Measurements from ENCODE around the gene KCNG1. TPM values are rescaled to one million over a fixed set of nuclear protein-coding genes. Genes with fewer than 3 reads are reported as not detected.

KCNG1 gene
- polyA plus RNA-seq (2013, experiment 1 of 2), result 8.5 TPM
- polyA plus RNA-seq (2013, experiment 2 of 2), result 8.4 TPM

- Histone ChIP-seq H3K9me3 (replicated peaks in 1 of 2; ENCODE audit: control insufficient read depth in 2 of 2, insufficient read depth in 1 of 2, low read depth in 1 of 2, low read length in 2 of 2) (no peaks in the 10 kb centered on the region), H2AFZ (ENCODE audit: low read length) (peak within 1 kb of the TSS; percentile 98)
- no CpG with 5 or more reads among the region's 108 CpGs for WGBS, 2 donors (ENCODE audit: extremely low coverage in 2 of 2, insufficient read length in 2 of 2, insufficient replicate concordance in 1 of 2)
Observed at GRCh38 chr20:51022803-51023616, at the start of gene KCNG1. KCNG1 (minus strand) TSS chr20:51023107; CDS start chr20:51010338, 12,769 bp downstream.

GRCh38 chr20:51070621-51071020, 47.7 kb upstream of the KCNG1 start:
- no peak overlapping the region for H4K8ac ChIP-seq (ENCODE audit: low read depth, low read length)
- H2BK120ac ChIP-seq (ENCODE audit: low read depth, low read length), result no peak overlapping the region
- no peak overlapping the region for H4K91ac ChIP-seq (ENCODE audit: low read depth, low read length, poor library complexity)
- WGBS, 2 donors (ENCODE audit: extremely low coverage in 2 of 2, insufficient read length in 2 of 2, insufficient replicate concordance in 1 of 2), result no CpG with 5 or more reads among the region's 4 CpGs
- no peak overlapping the region for H3K23ac ChIP-seq (ENCODE audit: low read depth, low read length, poor library complexity)
- H2BK12ac ChIP-seq (ENCODE audit: low read length), result no peak overlapping the region
- H2AK5ac ChIP-seq (ENCODE audit: low read depth, low read length), result no peak overlapping the region
- no peak overlapping the region for H3K4me3 ChIP-seq (ENCODE audit: low read length in 2 of 2)
- H3K27me3 ChIP-seq (ENCODE audit: control insufficient read depth in 3 of 3, insufficient read depth in 3 of 3, low read depth in 1 of 3, low read length in 3 of 3), result no peaks in the 10 kb centered on the region
- no peak overlapping the region for H3K18ac ChIP-seq (ENCODE audit: low read length)
- peaks cover 1 to 14% of the 10 kb centered on the region in 2 donors for H3K4me1 ChIP-seq (ENCODE audit: control insufficient read depth in 2 of 2, insufficient read depth in 1 of 2, low read depth in 1 of 2, low read length in 2 of 2)
- no peak overlapping the region for H2BK5ac ChIP-seq (ENCODE audit: low read length)
- peak overlapping the region; percentile 5 for H2AFZ ChIP-seq (ENCODE audit: low read length)
- no peaks in the 10 kb centered on the region for H3K36me3 ChIP-seq (replicated peaks in 1 of 2; ENCODE audit: control insufficient read depth in 2 of 2, insufficient read depth in 2 of 2, low read length in 2 of 2)
- H3K9me3 ChIP-seq (replicated peaks in 1 of 2; ENCODE audit: control insufficient read depth in 2 of 2, insufficient read depth in 1 of 2, low read depth in 1 of 2, low read length in 2 of 2), result no peaks in the 10 kb centered on the region
- no peak overlapping the region for H3K4ac ChIP-seq (ENCODE audit: low read length)
- no peak overlapping the region for H3K4me2 ChIP-seq (ENCODE audit: insufficient read depth, low read length, poor library complexity, severe bottlenecking)
- no peak for DNase-seq (ENCODE audit: low spot score)
- no peak overlapping the region for H3K27ac ChIP-seq (replicated peaks; ENCODE audit: low read length)
- no peak overlapping the region for H3K9ac ChIP-seq (ENCODE audit: low read depth, low read length, poor library complexity)
- no peak overlapping the region for H3K14ac ChIP-seq (ENCODE audit: low read length)
- H2BK15ac ChIP-seq (ENCODE audit: low read length), result no peak overlapping the region
- no peaks in the 10 kb centered on the region for H3K79me1 ChIP-seq (ENCODE audit: low read depth, low read length)

More at GRCh38 chr20:51022803-51023616, at the start of gene KCNG1:
- Histone ChIP-seq H3K23ac (ENCODE audit: low read depth, low read length, poor library complexity) (peak within 1 kb of the TSS; percentile 94), H4K91ac (ENCODE audit: low read depth, low read length, poor library complexity) (no peak within 1 kb of the TSS), H2AK5ac (ENCODE audit: low read depth, low read length) (peak within 1 kb of the TSS; percentile 96), H3K36me3 (replicated peaks in 1 of 2; ENCODE audit: control insufficient read depth in 2 of 2, insufficient read depth in 2 of 2, low read length in 2 of 2) (no peaks in the 10 kb centered on the region), H3K4me1 (ENCODE audit: control insufficient read depth in 2 of 2, insufficient read depth in 1 of 2, low read depth in 1 of 2, low read length in 2 of 2) (peaks cover 5 to 25% of the 10 kb centered on the region in 2 donors), H3K14ac (ENCODE audit: low read length) (peak within 1 kb of the TSS; percentile 44), H3K27me3 (ENCODE audit: control insufficient read depth in 3 of 3, insufficient read depth in 3 of 3, low read depth in 1 of 3, low read length in 3 of 3) (peaks cover 9 to 46% (median 32%) of the 10 kb centered on the region in 3 experiments), H3K27ac (replicated peaks; ENCODE audit: low read length) (no peak within 1 kb of the TSS), H2BK120ac (ENCODE audit: low read depth, low read length) (peak within 1 kb of the TSS; percentile 65), H3K9ac (ENCODE audit: low read depth, low read length, poor library complexity) (peak within 1 kb of the TSS; percentile 90), H3K4me2 (ENCODE audit: insufficient read depth, low read length, poor library complexity, severe bottlenecking) (peak within 1 kb of the TSS; percentile 82), H3K18ac (ENCODE audit: low read length) (peak within 1 kb of the TSS; percentile 94), H3K4ac (ENCODE audit: low read length) (peak within 1 kb of the TSS; percentile 56), H3K4me3 (ENCODE audit: low read length in 2 of 2) (peak within 1 kb of the TSS; percentile 50 to 82), H2BK15ac (ENCODE audit: low read length) (peak within 1 kb of the TSS; percentile 95), H4K8ac (ENCODE audit: low read depth, low read length) (no peak within 1 kb of the TSS), H3K79me1 (ENCODE audit: low read depth, low read length) (no peaks in the 10 kb centered on the region), H2BK12ac (ENCODE audit: low read length) (peak within 1 kb of the TSS; percentile 66), H2BK5ac (ENCODE audit: low read length) (peak within 1 kb of the TSS; percentile 56)
- DNase-seq (ENCODE audit: low spot score), result peak; percentile 78

- peaks cover 1 to 6% of the 10 kb centered on the region in 2 donors for H3K4me1 ChIP-seq (ENCODE audit: control insufficient read depth in 2 of 2, insufficient read depth in 1 of 2, low read depth in 1 of 2, low read length in 2 of 2)
- no peak overlapping the region for H3K4ac ChIP-seq (ENCODE audit: low read length)
- no peak overlapping the region for H3K4me3 ChIP-seq (ENCODE audit: low read length in 2 of 2)
- H3K27ac ChIP-seq (replicated peaks; ENCODE audit: low read length), result no peak overlapping the region
- H4K91ac ChIP-seq (ENCODE audit: low read depth, low read length, poor library complexity), result no peak overlapping the region
- no peak overlapping the region for H3K18ac ChIP-seq (ENCODE audit: low read length)
- H2AFZ ChIP-seq (ENCODE audit: low read length), result peak overlapping the region; percentile 66
- no peak overlapping the region for H3K4me2 ChIP-seq (ENCODE audit: insufficient read depth, low read length, poor library complexity, severe bottlenecking)
- H3K9ac ChIP-seq (ENCODE audit: low read depth, low read length, poor library complexity), result no peak overlapping the region
- no peaks in the 10 kb centered on the region for H3K36me3 ChIP-seq (replicated peaks in 1 of 2; ENCODE audit: control insufficient read depth in 2 of 2, insufficient read depth in 2 of 2, low read length in 2 of 2)
- H3K27me3 ChIP-seq (ENCODE audit: control insufficient read depth in 3 of 3, insufficient read depth in 3 of 3, low read depth in 1 of 3, low read length in 3 of 3), result no peaks in the 10 kb centered on the region
- WGBS, 2 donors (ENCODE audit: extremely low coverage in 2 of 2, insufficient read length in 2 of 2, insufficient replicate concordance in 1 of 2), result no CpG with 5 or more reads among the region's 5 CpGs
- H2BK120ac ChIP-seq (ENCODE audit: low read depth, low read length), result no peak overlapping the region
- no peak overlapping the region for H2BK15ac ChIP-seq (ENCODE audit: low read length)
- H3K23ac ChIP-seq (ENCODE audit: low read depth, low read length, poor library complexity), result no peak overlapping the region
- H3K79me1 ChIP-seq (ENCODE audit: low read depth, low read length), result no peaks in the 10 kb centered on the region
- no peak overlapping the region for H2BK12ac ChIP-seq (ENCODE audit: low read length)
- no peak for DNase-seq (ENCODE audit: low spot score)
- no peak overlapping the region for H3K14ac ChIP-seq (ENCODE audit: low read length)
- H3K9me3 ChIP-seq (replicated peaks in 1 of 2; ENCODE audit: control insufficient read depth in 2 of 2, insufficient read depth in 1 of 2, low read depth in 1 of 2, low read length in 2 of 2), result no peaks in the 10 kb centered on the region
- H4K8ac ChIP-seq (ENCODE audit: low read depth, low read length), result no peak overlapping the region
- H2AK5ac ChIP-seq (ENCODE audit: low read depth, low read length), result no peak overlapping the region
- no peak overlapping the region for H2BK5ac ChIP-seq (ENCODE audit: low read length)
Observed at GRCh38 chr20:51067792-51068191, 44.9 kb upstream of the KCNG1 start.

- no peaks in the 10 kb centered on the region for H3K9me3 ChIP-seq (replicated peaks in 1 of 2; ENCODE audit: control insufficient read depth in 2 of 2, insufficient read depth in 1 of 2, low read depth in 1 of 2, low read length in 2 of 2)
- no peak overlapping the region for H3K27ac ChIP-seq (replicated peaks; ENCODE audit: low read length)
- DNase-seq (ENCODE audit: low spot score), result no peak
- H4K91ac ChIP-seq (ENCODE audit: low read depth, low read length, poor library complexity), result no peak overlapping the region
- no peak overlapping the region for H3K9ac ChIP-seq (ENCODE audit: low read depth, low read length, poor library complexity)
- H2BK12ac ChIP-seq (ENCODE audit: low read length), result no peak overlapping the region
- no peaks in the 10 kb centered on the region for H3K36me3 ChIP-seq (replicated peaks in 1 of 2; ENCODE audit: control insufficient read depth in 2 of 2, insufficient read depth in 2 of 2, low read length in 2 of 2)
- H2BK5ac ChIP-seq (ENCODE audit: low read length), result no peak overlapping the region
- no peak overlapping the region for H2BK120ac ChIP-seq (ENCODE audit: low read depth, low read length)
- no peak overlapping the region for H3K4ac ChIP-seq (ENCODE audit: low read length)
- no peak overlapping the region for H3K4me2 ChIP-seq (ENCODE audit: insufficient read depth, low read length, poor library complexity, severe bottlenecking)
- no peak overlapping the region for H3K4me3 ChIP-seq (ENCODE audit: low read length in 2 of 2)
- no peaks in the 10 kb centered on the region for H3K27me3 ChIP-seq (ENCODE audit: control insufficient read depth in 3 of 3, insufficient read depth in 3 of 3, low read depth in 1 of 3, low read length in 3 of 3)
- no CpG with 5 or more reads among the region's 4 CpGs for WGBS, 2 donors (ENCODE audit: extremely low coverage in 2 of 2, insufficient read length in 2 of 2, insufficient replicate concordance in 1 of 2)
- no peaks in the 10 kb centered on the region for H3K79me1 ChIP-seq (ENCODE audit: low read depth, low read length)
- peaks cover 1 to 6% of the 10 kb centered on the region in 2 donors for H3K4me1 ChIP-seq (ENCODE audit: control insufficient read depth in 2 of 2, insufficient read depth in 1 of 2, low read depth in 1 of 2, low read length in 2 of 2)
- no peak overlapping the region for H4K8ac ChIP-seq (ENCODE audit: low read depth, low read length)
- H2BK15ac ChIP-seq (ENCODE audit: low read length), result no peak overlapping the region
- H2AFZ ChIP-seq (ENCODE audit: low read length), result no peak overlapping the region
- no peak overlapping the region for H2AK5ac ChIP-seq (ENCODE audit: low read depth, low read length)
- no peak overlapping the region for H3K18ac ChIP-seq (ENCODE audit: low read length)
- no peak overlapping the region for H3K23ac ChIP-seq (ENCODE audit: low read depth, low read length, poor library complexity)
- no peak overlapping the region for H3K14ac ChIP-seq (ENCODE audit: low read length)
Observed at GRCh38 chr20:51065615-51066014, 42.7 kb upstream of the KCNG1 start.

Measured in neuronal stem cell (in vitro differentiated cells).